Lung (tissue), 12 donors: ENCODE results near the gene NBEAL2. TPM values are rescaled to one million over a fixed set of nuclear protein-coding genes. Genes with fewer than 3 reads are reported as not detected.

ENCODE experiments used
- ATAC-seq: fragments of 200-7000 bp; cut with Tn5 transposase; one replicate; pipeline ENCODE4 v1.9.1; 2020; ENCODE audit warnings: moderate number of reproducible peaks; ENCODE audit not compliant: insufficient read depth, low FRiP score
- DNase-seq, 3 donors: peaks; one replicate each; pipeline ENCODE4 v3.0.0-alpha.2; 2013 to 2017
- H3K27ac ChIP-seq, 2 donors: one replicate each; pipeline ENCODE4 v1.5.1; 2013; ENCODE audit warnings: mild to moderate bottlenecking in 2 of 2, moderate library complexity in 2 of 2, control low read depth in 1 of 2, inconsistent platforms in 1 of 2, low read depth in 1 of 2, low read length in 1 of 2
- H3K27me3 ChIP-seq, 3 donors: one replicate each; pipeline ENCODE4 v1.5.1; 2013; ENCODE audit warnings: low read length in 2 of 3; ENCODE audit not compliant: control insufficient read depth in 3 of 3, insufficient read depth in 3 of 3
- H3K36me3 ChIP-seq, 4 donors: one replicate each; pipeline ENCODE4 v1.5.1; 2013; ENCODE audit warnings: low read length in 4 of 4, mild to moderate bottlenecking in 1 of 4, moderate library complexity in 1 of 4; ENCODE audit not compliant: control insufficient read depth in 4 of 4, insufficient read depth in 4 of 4
- H3K4me1 ChIP-seq, 5 donors: one replicate each; pipeline ENCODE4 v1.5.1; 2013; ENCODE audit warnings: low read length in 5 of 5, mild to moderate bottlenecking in 2 of 5, moderate library complexity in 1 of 5; ENCODE audit not compliant: control insufficient read depth in 5 of 5, insufficient read depth in 5 of 5
- H3K4me3 ChIP-seq: one replicate; pipeline ENCODE4 v1.5.1; 2013; ENCODE audit warnings: mild to moderate bottlenecking, control low read depth, moderate library complexity
- H3K9ac ChIP-seq, 2 donors: one replicate each; pipeline ENCODE4 v1.5.1; 2013; ENCODE audit warnings: low read length in 2 of 2, control low read depth in 1 of 2; ENCODE audit not compliant: insufficient read depth in 1 of 2
- H3K9me3 ChIP-seq, 4 donors: one replicate each; pipeline ENCODE4 v1.5.1; 2013; ENCODE audit warnings: low read length in 3 of 4, mild to moderate bottlenecking in 1 of 4, moderate library complexity in 1 of 4; ENCODE audit not compliant: control insufficient read depth in 4 of 4, insufficient read depth in 3 of 4
- CTCF ChIP-seq: IDR thresholded peaks from 2 replicates; pipeline ENCODE4 v1.5.1; 2012; ENCODE audit warnings: mild to moderate bottlenecking; ENCODE audit errors: control extremely low read depth, extremely low read depth
- WGBS, 2 donors: extraction: QIAGEN DNeasy Blood & Tissue Kit; methylation state at CpG; one replicate each; pipeline ENCODE4 v1.1.7; 2013; 5-methylcytosine and 5-hydroxymethylcytosine counted together
- polyA plus RNA-seq, 2 donors: library from polyadenylated mRNA; stranded (reverse); fragments of 200-250 nt; gene quantifications; one replicate each; pipeline ENCODE4 v1.2.1, GENCODE V29; 2013
- total RNA-seq, 2 donors: library from RNA; depleted of rRNA in 1 of 2; stranded (reverse); fragments of >200 nt in 1 of 2; gene quantifications; one replicate each; pipeline ENCODE4 v1.2.1, GENCODE V29; 2014 to 2021
- donor health status: control.
- donor health status: control.
- donor health status: Bipolar disorder and iron deficiency.
- donor health status: healthy.
- donor health status: DM: yes; HTN: yes; CAD: no.

Gene NBEAL2
- total and polyA plus RNA-seq, 4 donors: 64.4 to 191 (median 136) TPM

GRCh38 chr3:46988616-46989015, 9.2 kb downstream of the NBEAL2 start:
- peak overlapping the region in 1 of 2 donors; percentile 23 for H3K27ac ChIP-seq
- TF ChIP-seq CTCF: no peak
- WGBS, 2 donors: 83 to 91% methylated on average over 4 of the region's 4 CpGs
- H3K9me3 ChIP-seq: no peaks in the 10 kb centered on the region
- no peak overlapping the region for H3K9ac ChIP-seq
- peaks cover 0 to 26% (median 0%) of the 10 kb centered on the region in 4 donors for H3K36me3 ChIP-seq
- ATAC-seq: no peak
- DNase-seq: no peak
- H3K27me3 ChIP-seq: no peaks in the 10 kb centered on the region
- peaks cover 0 to 46% (median 4%) of the 10 kb centered on the region in 5 donors for H3K4me1 ChIP-seq
- H3K4me3 ChIP-seq: no peak overlapping the region

GRCh38 chr3:46989146-46989810, 9.8 kb downstream of the NBEAL2 start:
- Histone ChIP-seq H3K27me3 (no peaks in the 10 kb centered on the region), H3K4me3 (no peak overlapping the region), H3K36me3 (peaks cover 0 to 33% (median 0%) of the 10 kb centered on the region in 4 donors), H3K9me3 (no peaks in the 10 kb centered on the region), H3K27ac (peak overlapping the region in 1 of 2 donors; percentile 19), H3K9ac (no peak overlapping the region), H3K4me1 (peaks cover 0 to 46% (median 4%) of the 10 kb centered on the region in 5 donors)
- ATAC-seq: no peak
- DNase-seq: no peak
- WGBS, 2 donors: 50 to 72% methylated on average over 17 of the region's 17 CpGs
- no peak for TF ChIP-seq CTCF

GRCh38 chr3:46990573-46991374, 11.3 kb downstream of the NBEAL2 start:
- peaks cover 0 to 47% (median 0%) of the 10 kb centered on the region in 4 donors for H3K36me3 ChIP-seq

More at GRCh38 chr3:46990573-46991374, 11.3 kb downstream of the NBEAL2 start:
- DNase-seq (no peak), ATAC-seq (no peak)
- Histone ChIP-seq H3K4me1 (peaks cover 0 to 36% (median 4%) of the 10 kb centered on the region in 5 donors), H3K9ac (no peak overlapping the region), H3K27me3 (no peaks in the 10 kb centered on the region), H3K9me3 (no peaks in the 10 kb centered on the region), H3K27ac (no peak overlapping the region), H3K4me3 (no peak overlapping the region)
- WGBS, 2 donors: 58 to 70% methylated on average over 11 of the region's 11 CpGs
- TF ChIP-seq CTCF: no peak
